GM13976 (cell line): ENCODE results near the gene ATP2B1.

Experiments used
- DNase-seq: peaks from one replicate; pipeline ENCODE4 v3.0.0; 2012; ENCODE audit warnings: low spot score
- CTCF ChIP-seq: IDR thresholded peaks from 2 replicates; pipeline ENCODE4 v1.5.1; 2012; ENCODE audit warnings: borderline replicate concordance, mild to moderate bottlenecking; ENCODE audit not compliant: insufficient read depth; ENCODE audit errors: extremely low read depth, missing control alignments, control extremely low read depth
- in situ Hi-C: fragments of 300-500 bp; cut with MboI; formaldehyde crosslinking; loops from one replicate; pipeline ENCODE4 v1.12.0; 2022; ENCODE audit warnings: low sequenced_read_pairs, mixed read lengths, inconsistent platforms; ENCODE audit not compliant: unreplicated experiment

ATP2B1 gene

GRCh38 chr12:89721291-89721987 lies 12.8 kb upstream of the ATP2B1 start:
- in situ Hi-C loops = no loop called here
- DNase-seq = peak; percentile 68
- TF ChIP-seq CTCF = no peak

GRCh38 chr12:89717759-89718523 lies 9.3 kb upstream of the ATP2B1 start:
- in situ Hi-C loops = loop anchor here (10.0 kb wide), 1 partner anchor 47 kb away; no protein-coding TSS in a partner anchor
- no peak for TF ChIP-seq CTCF
- no peak for DNase-seq

- in situ Hi-C loops = loop anchor here (5.0 to 10.0 kb wide), 2 partner anchors 52 to 150 kb away; no protein-coding TSS in a partner anchor
- no peak for DNase-seq
- TF ChIP-seq CTCF = no peak
These were observed 4.1 kb upstream of the ATP2B1 start for GRCh38 chr12:89712706-89713105.

- in situ Hi-C loops = loop anchor here (5.0 to 10.0 kb wide), 2 partner anchors 54 to 151 kb away; no protein-coding TSS in a partner anchor
- no peak for TF ChIP-seq CTCF
- DNase-seq = no peak
These were observed 2.5 kb upstream of the ATP2B1 start for GRCh38 chr12:89710873-89711750.

- no peak for TF ChIP-seq CTCF
- no peak for DNase-seq
- in situ Hi-C loops = loop anchor here (5.0 to 10.0 kb wide), 2 partner anchors 55 to 152 kb away; no protein-coding TSS in a partner anchor
These were observed 1.6 kb upstream of the ATP2B1 start for GRCh38 chr12:89709995-89710872.
